ENCODE data around the gene PAPPA.

DNA sequence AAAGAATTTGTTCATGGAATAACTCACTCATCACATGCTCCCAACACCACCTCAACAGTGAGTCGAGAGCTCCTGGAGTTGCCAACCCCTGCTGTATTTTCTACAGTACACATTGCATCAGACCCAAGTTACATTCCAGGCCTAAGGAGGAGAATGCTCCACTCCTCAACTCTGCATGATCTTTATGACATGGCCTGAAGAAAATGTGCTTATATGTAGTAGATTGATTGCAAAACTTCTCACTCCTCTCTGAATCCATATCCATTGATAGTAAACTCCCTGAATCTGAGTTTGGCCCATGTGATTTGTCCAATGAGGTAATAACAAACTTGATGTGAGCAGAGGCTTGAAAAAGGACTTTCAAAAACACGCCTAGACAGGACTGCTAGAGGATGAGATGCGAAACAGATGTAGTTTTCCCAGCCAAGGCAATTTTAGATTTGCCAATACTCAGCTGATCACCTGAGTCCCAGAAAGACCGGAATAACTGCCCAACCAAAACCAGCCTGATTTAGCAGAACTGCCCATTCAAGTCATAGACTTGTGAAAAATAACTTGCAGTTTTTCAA, 29.0 kb upstream of the PAPPA start:
- TF ChIP-seq, protein P1, sequence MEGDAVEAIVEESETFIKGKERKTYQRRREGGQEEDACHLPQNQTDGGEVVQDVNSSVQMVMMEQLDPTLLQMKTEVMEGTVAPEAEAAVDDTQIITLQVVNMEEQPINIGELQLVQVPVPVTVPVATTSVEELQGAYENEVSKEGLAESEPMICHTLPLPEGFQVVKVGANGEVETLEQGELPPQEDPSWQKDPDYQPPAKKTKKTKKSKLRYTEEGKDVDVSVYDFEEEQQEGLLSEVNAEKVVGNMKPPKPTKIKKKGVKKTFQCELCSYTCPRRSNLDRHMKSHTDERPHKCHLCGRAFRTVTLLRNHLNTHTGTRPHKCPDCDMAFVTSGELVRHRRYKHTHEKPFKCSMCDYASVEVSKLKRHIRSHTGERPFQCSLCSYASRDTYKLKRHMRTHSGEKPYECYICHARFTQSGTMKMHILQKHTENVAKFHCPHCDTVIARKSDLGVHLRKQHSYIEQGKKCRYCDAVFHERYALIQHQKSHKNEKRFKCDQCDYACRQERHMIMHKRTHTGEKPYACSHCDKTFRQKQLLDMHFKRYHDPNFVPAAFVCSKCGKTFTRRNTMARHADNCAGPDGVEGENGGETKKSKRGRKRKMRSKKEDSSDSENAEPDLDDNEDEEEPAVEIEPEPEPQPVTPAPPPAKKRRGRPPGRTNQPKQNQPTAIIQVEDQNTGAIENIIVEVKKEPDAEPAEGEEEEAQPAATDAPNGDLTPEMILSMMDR (IDR thresholded peaks at IDR 0.05; ENCODE audit: poor library complexity, severe bottlenecking): no peak
- TF ChIP-seq POLR2AphosphoS5 (IDR thresholded peaks at IDR 0.05): no peak
